Mesothelial cell of epicardium (in vitro differentiated cells): Measurements from ENCODE around the gene PKP4. TPM values are rescaled to one million over a fixed set of nuclear protein-coding genes. Genes with fewer than 3 reads are reported as not detected.

Source experiments
- DNase-seq, 2 experiments: peaks; one replicate each; pipeline ENCODE4 v3.0.0; 2021; ENCODE audit warnings: low spot score in 2 of 2; ENCODE audit not compliant: unreplicated experiment in 2 of 2
- H3K27ac Mint-ChIP-seq: 2 replicates; pipeline ENCODE4 v1.8.0; 2021; ENCODE audit warnings: mixed read lengths
- H3K27me3 Mint-ChIP-seq: 2 replicates; pipeline ENCODE4 v1.8.0; 2021; ENCODE audit warnings: low read depth, mixed read lengths
- H3K36me3 Mint-ChIP-seq: 2 replicates; pipeline ENCODE4 v1.8.0; 2021; ENCODE audit warnings: mixed read lengths
- H3K4me1 Mint-ChIP-seq: 2 replicates; pipeline ENCODE4 v1.8.0; 2021; ENCODE audit warnings: mixed read lengths
- H3K4me3 Mint-ChIP-seq: 2 replicates; pipeline ENCODE4 v1.8.0; 2021; ENCODE audit warnings: mild to moderate bottlenecking, moderate library complexity, mixed read lengths
- H3K9me3 Mint-ChIP-seq: 2 replicates; pipeline ENCODE4 v1.8.0; 2021; ENCODE audit warnings: mixed read lengths
- CTCF ChIP-seq: fragments of 200-600 bp; sonication (generic); IDR thresholded peaks from one replicate; pipeline ENCODE4 v1.5.0; 2021; ENCODE audit warnings: antibody characterized with exemption; ENCODE audit not compliant: unreplicated experiment
- total RNA-seq: library from RNA; stranded (reverse); gene quantifications from 3 replicates; pipeline ENCODE4 v1.2.1, GENCODE V29; 2021

PKP4 gene
- total RNA-seq, 1 donor from 2014 or later: 70.8 TPM

GRCh38 chr2:158511706-158512105, 55.0 kb downstream of the PKP4 start:
- TF ChIP-seq CTCF: no peak
- no peaks in the 10 kb centered on the region for H3K9me3 Mint-ChIP-seq
- H3K27me3 Mint-ChIP-seq: no peaks in the 10 kb centered on the region
- no peak for DNase-seq
- H3K36me3 Mint-ChIP-seq: peaks cover 13% of the 10 kb centered on the region
- no peak overlapping the region for H3K27ac Mint-ChIP-seq
- no peak overlapping the region for H3K4me3 Mint-ChIP-seq
- H3K4me1 Mint-ChIP-seq: peaks cover 18% of the 10 kb centered on the region

GRCh38 chr2:158512323-158512722, 55.6 kb downstream of the PKP4 start:
- Mint-ChIP-seq H3K27me3 (no peaks in the 10 kb centered on the region), H3K4me3 (no peak overlapping the region), H3K4me1 (peaks cover 14% of the 10 kb centered on the region), H3K9me3 (no peaks in the 10 kb centered on the region), H3K36me3 (peaks cover 13% of the 10 kb centered on the region), H3K27ac (no peak overlapping the region)
- DNase-seq: no peak
- no peak for TF ChIP-seq CTCF

- Mint-ChIP-seq H3K4me3 (no peak overlapping the region), H3K9me3 (no peaks in the 10 kb centered on the region)
These were observed 57.1 kb downstream of the PKP4 start for GRCh38 chr2:158513841-158514240.

GRCh38 chr2:158518084-158518483, 61.3 kb downstream of the PKP4 start:
- Mint-ChIP-seq H3K27me3 (no peaks in the 10 kb centered on the region), H3K4me3 (no peak overlapping the region), H3K36me3 (peaks cover 17% of the 10 kb centered on the region), H3K27ac (peak overlapping the region; percentile 52), H3K9me3 (peaks cover 4% of the 10 kb centered on the region), H3K4me1 (peaks cover 23% of the 10 kb centered on the region)
- TF ChIP-seq CTCF: no peak
- DNase-seq: no peak

More at GRCh38 chr2:158513841-158514240, 57.1 kb downstream of the PKP4 start:
- no peak overlapping the region for H3K27ac Mint-ChIP-seq
- H3K4me1 Mint-ChIP-seq: peaks cover 22% of the 10 kb centered on the region
- TF ChIP-seq CTCF: no peak
- no peak for DNase-seq
- no peaks in the 10 kb centered on the region for H3K27me3 Mint-ChIP-seq
- H3K36me3 Mint-ChIP-seq: peaks cover 13% of the 10 kb centered on the region

GRCh38 chr2:158519481-158519880, 62.7 kb downstream of the PKP4 start:
- DNase-seq: no peak

More at GRCh38 chr2:158519481-158519880, 62.7 kb downstream of the PKP4 start:
- no peak for TF ChIP-seq CTCF
- peaks cover 23% of the 10 kb centered on the region for H3K4me1 Mint-ChIP-seq
- H3K9me3 Mint-ChIP-seq: peaks cover 4% of the 10 kb centered on the region
- no peaks in the 10 kb centered on the region for H3K27me3 Mint-ChIP-seq
- peak overlapping the region; percentile 86 for H3K27ac Mint-ChIP-seq
- H3K36me3 Mint-ChIP-seq: peaks cover 6% of the 10 kb centered on the region
- H3K4me3 Mint-ChIP-seq: no peak overlapping the region
